ENCODE results near the gene MBD3. TPM values are rescaled to one million over a fixed set of nuclear protein-coding genes. Genes with fewer than 3 reads are reported as not detected.
A peak's percentile ranks its signal among the peaks of the same experiment; 100 is the strongest.

Gene MBD3
- total and polyA plus RNA-seq, 8 donors = 39.8 to 154 (median 57.4) TPM

- H3K27ac ChIP-seq = no peak overlapping the region
- intact Hi-C loops (cut with DNase I; ENCODE audit: low total_unique reads) = no loop called here
- TF ChIP-seq CTCF (IDR thresholded peaks at IDR 0.05) = no peak
- no peak for TF ChIP-seq POLR2AphosphoS5 (IDR thresholded peaks at IDR 0.05)
- TF ChIP-seq POLR2A (IDR thresholded peaks at IDR 0.05) = no peak
- TF ChIP-seq EP300 (IDR thresholded peaks at IDR 0.05) = no peak
- no peak overlapping the region for H3K4me3 ChIP-seq
- no peaks in the 10 kb centered on the region for H3K27me3 ChIP-seq
- peaks cover 44 to 98% (median 89%) of the 10 kb centered on the region in 4 donors for H3K36me3 ChIP-seq
- H3K4me1 ChIP-seq = peaks cover 0 to 5% (median 0%) of the 10 kb centered on the region in 4 donors
- no peak for DNase-seq
- H3K9me3 ChIP-seq = no peaks in the 10 kb centered on the region
- 82 to 88% (median 87%) methylated on average over 18 of the region's 18 CpGs for WGBS, 5 donors
Measured at GRCh38 chr19:1619703-1620102, 27.0 kb upstream of the MBD3 start.

- no peaks in the 10 kb centered on the region for H3K9me3 ChIP-seq
- TF ChIP-seq POLR2AphosphoS5 (IDR thresholded peaks at IDR 0.05) = no peak
- no peak for TF ChIP-seq POLR2A (IDR thresholded peaks at IDR 0.05)
- TF ChIP-seq CTCF (IDR thresholded peaks at IDR 0.05) = no peak
- no peak for TF ChIP-seq EP300 (IDR thresholded peaks at IDR 0.05)
- intact Hi-C loops (cut with DNase I; ENCODE audit: low total_unique reads) = no loop called here
- WGBS, 5 donors = 86 to 93% (median 91%) methylated on average over 2 to 26 of the region's 26 CpGs
- H3K36me3 ChIP-seq = peaks cover 51 to 99% (median 92%) of the 10 kb centered on the region in 4 donors
- peaks cover 0 to 5% (median 0%) of the 10 kb centered on the region in 4 donors for H3K4me1 ChIP-seq
- H3K27me3 ChIP-seq = no peaks in the 10 kb centered on the region
- DNase-seq = no peak
- no peak overlapping the region for H3K4me3 ChIP-seq
- no peak overlapping the region for H3K27ac ChIP-seq
Measured at GRCh38 chr19:1619094-1619439, 26.4 kb upstream of the MBD3 start.

GRCh38 chr19:1618157-1619093, 25.8 kb upstream of the MBD3 start:
- peak; percentile 39 to 68 for DNase-seq
- Histone ChIP-seq H3K36me3 (peaks cover 48 to 99% (median 92%) of the 10 kb centered on the region in 4 donors), H3K9me3 (no peaks in the 10 kb centered on the region), H3K27ac (peak overlapping the region in 2 of 5 donors; percentile 5 to 13), H3K4me3 (no peak overlapping the region), H3K27me3 (no peaks in the 10 kb centered on the region), H3K4me1 (peaks cover 0 to 5% (median 0%) of the 10 kb centered on the region in 4 donors)
- TF ChIP-seq POLR2A (IDR thresholded peaks at IDR 0.05) (no peak), CTCF (IDR thresholded peaks at IDR 0.05) (peak in 4 of 7 experiments; percentile 8 to 28 (median 20))
- intact Hi-C loops (cut with DNase I; ENCODE audit: low total_unique reads) = no loop called here
- WGBS, 5 donors = 70 to 81% (median 79%) methylated on average over 17 to 24 of the region's 24 CpGs

GRCh38 chr19:1616875-1617274, 24.2 kb upstream of the MBD3 start:
- no peaks in the 10 kb centered on the region for H3K9me3 ChIP-seq
- peak overlapping the region in 1 of 5 donors; percentile 13 for H3K27ac ChIP-seq
- H3K27me3 ChIP-seq = no peaks in the 10 kb centered on the region
- no peak overlapping the region for H3K4me3 ChIP-seq
- intact Hi-C loops (cut with DNase I; ENCODE audit: low total_unique reads) = no loop called here
- no peak for DNase-seq
- WGBS, 5 donors = 49 to 64% (median 50%) methylated on average over 4 of the region's 4 CpGs
- H3K36me3 ChIP-seq = peaks cover 57 to 99% (median 92%) of the 10 kb centered on the region in 4 donors
- peaks cover 0 to 5% (median 0%) of the 10 kb centered on the region in 4 donors for H3K4me1 ChIP-seq
- no peak for TF ChIP-seq POLR2AphosphoS5 (IDR thresholded peaks at IDR 0.05)
- TF ChIP-seq CTCF (IDR thresholded peaks at IDR 0.05) = no peak
- TF ChIP-seq EP300 (IDR thresholded peaks at IDR 0.05) = no peak
- no peak for TF ChIP-seq POLR2A (IDR thresholded peaks at IDR 0.05)
